ENCODE results near the gene RPIA. TPM values are rescaled to one million over a fixed set of nuclear protein-coding genes. Genes with fewer than 3 reads are reported as not detected.

The RPIA gene
- total and polyA plus RNA-seq, 4 donors, result 0.88 to 29.4 (median 3.1) TPM

DNA sequence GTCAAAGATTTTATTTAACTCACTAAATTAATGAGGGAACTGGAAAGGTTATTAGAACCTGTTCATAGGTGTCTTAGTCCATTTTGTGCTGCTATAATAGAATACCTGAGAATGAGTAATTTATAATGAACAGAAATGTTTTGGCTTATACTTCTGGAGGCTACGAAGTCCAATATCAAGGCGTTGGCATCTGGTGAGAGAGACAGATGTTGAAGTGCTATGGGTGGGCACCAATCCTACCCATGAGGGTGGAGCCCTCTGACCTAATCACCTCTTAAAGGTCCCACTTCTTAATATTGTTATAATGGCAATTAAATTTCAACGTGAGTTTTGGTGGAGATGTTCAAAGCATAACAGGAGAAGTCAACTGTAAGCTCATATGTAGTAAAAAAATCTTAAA is 5.1 kb downstream of the RPIA start:
- Histone ChIP-seq H3K9ac (ENCODE audit: low read depth in 1 of 2, low read length in 2 of 2) (no peak overlapping the region), H3K36me3 (ENCODE audit: control insufficient read depth in 4 of 4, insufficient read depth in 3 of 4, low read depth in 1 of 4, low read length in 3 of 4) (peaks cover 0 to 10% (median 3%) of the 10 kb centered on the region in 4 donors), H3K4me1 (ENCODE audit: control insufficient read depth in 4 of 4, insufficient read depth in 4 of 4, low read length in 3 of 4) (peaks cover 0 to 20% (median 8%) of the 10 kb centered on the region in 4 donors), H3K4me3 (ENCODE audit: low read depth in 1 of 3, low read length in 3 of 3) (no peak overlapping the region), H3K27ac (ENCODE audit: low read depth in 1 of 2, low read length in 2 of 2) (no peak overlapping the region), H3K9me3 (ENCODE audit: control insufficient read depth in 4 of 4, low read length in 3 of 4) (no peaks in the 10 kb centered on the region), H3K27me3 (ENCODE audit: control insufficient read depth in 4 of 4, insufficient read depth in 4 of 4, low read length in 3 of 4) (no peaks in the 10 kb centered on the region)
- DNase-seq (ENCODE audit: low spot score), result no peak
- 95% methylated on average over 3 of the region's 3 CpGs for WGBS
- TF ChIP-seq RAD21 (IDR thresholded peaks at IDR 0.05) (no peak), GABPA (IDR thresholded peaks at IDR 0.05 in 1 of 2, conservative IDR thresholded peaks at IDR 0.05 in 1 of 2) (no peak), RXRA (IDR thresholded peaks at IDR 0.05) (no peak), JUND (IDR thresholded peaks at IDR 0.05) (no peak), SP1 (IDR thresholded peaks at IDR 0.05) (no peak), TAF1 (conservative IDR thresholded peaks at IDR 0.05) (no peak), FOXA2 (IDR thresholded peaks at IDR 0.05) (no peak), NR2F2 (IDR thresholded peaks at IDR 0.05) (no peak), HNF4A (conservative IDR thresholded peaks at IDR 0.05) (no peak), EGR1 (IDR thresholded peaks at IDR 0.05; ENCODE audit: low read depth in 2 of 2) (no peak), YY1 (IDR thresholded peaks at IDR 0.05) (no peak), HNF4G (IDR thresholded peaks at IDR 0.05) (no peak), FOXA1 (IDR thresholded peaks at IDR 0.05) (no peak)
- TF ChIP-seq, protein P1, sequence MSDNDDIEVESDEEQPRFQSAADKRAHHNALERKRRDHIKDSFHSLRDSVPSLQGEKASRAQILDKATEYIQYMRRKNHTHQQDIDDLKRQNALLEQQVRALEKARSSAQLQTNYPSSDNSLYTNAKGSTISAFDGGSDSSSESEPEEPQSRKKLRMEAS (IDR thresholded peaks at IDR 0.05), result no peak
- TF ChIP-seq, protein P2, sequence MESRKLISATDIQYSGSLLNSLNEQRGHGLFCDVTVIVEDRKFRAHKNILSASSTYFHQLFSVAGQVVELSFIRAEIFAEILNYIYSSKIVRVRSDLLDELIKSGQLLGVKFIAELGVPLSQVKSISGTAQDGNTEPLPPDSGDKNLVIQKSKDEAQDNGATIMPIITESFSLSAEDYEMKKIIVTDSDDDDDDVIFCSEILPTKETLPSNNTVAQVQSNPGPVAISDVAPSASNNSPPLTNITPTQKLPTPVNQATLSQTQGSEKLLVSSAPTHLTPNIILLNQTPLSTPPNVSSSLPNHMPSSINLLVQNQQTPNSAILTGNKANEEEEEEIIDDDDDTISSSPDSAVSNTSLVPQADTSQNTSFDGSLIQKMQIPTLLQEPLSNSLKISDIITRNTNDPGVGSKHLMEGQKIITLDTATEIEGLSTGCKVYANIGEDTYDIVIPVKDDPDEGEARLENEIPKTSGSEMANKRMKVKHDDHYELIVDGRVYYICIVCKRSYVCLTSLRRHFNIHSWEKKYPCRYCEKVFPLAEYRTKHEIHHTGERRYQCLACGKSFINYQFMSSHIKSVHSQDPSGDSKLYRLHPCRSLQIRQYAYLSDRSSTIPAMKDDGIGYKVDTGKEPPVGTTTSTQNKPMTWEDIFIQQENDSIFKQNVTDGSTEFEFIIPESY (IDR thresholded peaks at IDR 0.05), result no peak
- TF ChIP-seq, protein P3, sequence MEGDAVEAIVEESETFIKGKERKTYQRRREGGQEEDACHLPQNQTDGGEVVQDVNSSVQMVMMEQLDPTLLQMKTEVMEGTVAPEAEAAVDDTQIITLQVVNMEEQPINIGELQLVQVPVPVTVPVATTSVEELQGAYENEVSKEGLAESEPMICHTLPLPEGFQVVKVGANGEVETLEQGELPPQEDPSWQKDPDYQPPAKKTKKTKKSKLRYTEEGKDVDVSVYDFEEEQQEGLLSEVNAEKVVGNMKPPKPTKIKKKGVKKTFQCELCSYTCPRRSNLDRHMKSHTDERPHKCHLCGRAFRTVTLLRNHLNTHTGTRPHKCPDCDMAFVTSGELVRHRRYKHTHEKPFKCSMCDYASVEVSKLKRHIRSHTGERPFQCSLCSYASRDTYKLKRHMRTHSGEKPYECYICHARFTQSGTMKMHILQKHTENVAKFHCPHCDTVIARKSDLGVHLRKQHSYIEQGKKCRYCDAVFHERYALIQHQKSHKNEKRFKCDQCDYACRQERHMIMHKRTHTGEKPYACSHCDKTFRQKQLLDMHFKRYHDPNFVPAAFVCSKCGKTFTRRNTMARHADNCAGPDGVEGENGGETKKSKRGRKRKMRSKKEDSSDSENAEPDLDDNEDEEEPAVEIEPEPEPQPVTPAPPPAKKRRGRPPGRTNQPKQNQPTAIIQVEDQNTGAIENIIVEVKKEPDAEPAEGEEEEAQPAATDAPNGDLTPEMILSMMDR (IDR thresholded peaks at IDR 0.05; ENCODE audit: low read depth, low read length, missing input control), result no peak
- TF ChIP-seq, protein P4, sequence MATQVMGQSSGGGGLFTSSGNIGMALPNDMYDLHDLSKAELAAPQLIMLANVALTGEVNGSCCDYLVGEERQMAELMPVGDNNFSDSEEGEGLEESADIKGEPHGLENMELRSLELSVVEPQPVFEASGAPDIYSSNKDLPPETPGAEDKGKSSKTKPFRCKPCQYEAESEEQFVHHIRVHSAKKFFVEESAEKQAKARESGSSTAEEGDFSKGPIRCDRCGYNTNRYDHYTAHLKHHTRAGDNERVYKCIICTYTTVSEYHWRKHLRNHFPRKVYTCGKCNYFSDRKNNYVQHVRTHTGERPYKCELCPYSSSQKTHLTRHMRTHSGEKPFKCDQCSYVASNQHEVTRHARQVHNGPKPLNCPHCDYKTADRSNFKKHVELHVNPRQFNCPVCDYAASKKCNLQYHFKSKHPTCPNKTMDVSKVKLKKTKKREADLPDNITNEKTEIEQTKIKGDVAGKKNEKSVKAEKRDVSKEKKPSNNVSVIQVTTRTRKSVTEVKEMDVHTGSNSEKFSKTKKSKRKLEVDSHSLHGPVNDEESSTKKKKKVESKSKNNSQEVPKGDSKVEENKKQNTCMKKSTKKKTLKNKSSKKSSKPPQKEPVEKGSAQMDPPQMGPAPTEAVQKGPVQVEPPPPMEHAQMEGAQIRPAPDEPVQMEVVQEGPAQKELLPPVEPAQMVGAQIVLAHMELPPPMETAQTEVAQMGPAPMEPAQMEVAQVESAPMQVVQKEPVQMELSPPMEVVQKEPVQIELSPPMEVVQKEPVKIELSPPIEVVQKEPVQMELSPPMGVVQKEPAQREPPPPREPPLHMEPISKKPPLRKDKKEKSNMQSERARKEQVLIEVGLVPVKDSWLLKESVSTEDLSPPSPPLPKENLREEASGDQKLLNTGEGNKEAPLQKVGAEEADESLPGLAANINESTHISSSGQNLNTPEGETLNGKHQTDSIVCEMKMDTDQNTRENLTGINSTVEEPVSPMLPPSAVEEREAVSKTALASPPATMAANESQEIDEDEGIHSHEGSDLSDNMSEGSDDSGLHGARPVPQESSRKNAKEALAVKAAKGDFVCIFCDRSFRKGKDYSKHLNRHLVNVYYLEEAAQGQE (IDR thresholded peaks at IDR 0.05), result no peak
- TF ChIP-seq, protein P5, sequence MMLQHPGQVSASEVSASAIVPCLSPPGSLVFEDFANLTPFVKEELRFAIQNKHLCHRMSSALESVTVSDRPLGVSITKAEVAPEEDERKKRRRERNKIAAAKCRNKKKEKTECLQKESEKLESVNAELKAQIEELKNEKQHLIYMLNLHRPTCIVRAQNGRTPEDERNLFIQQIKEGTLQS (IDR thresholded peaks at IDR 0.05), result no peak

Measured in liver (tissue), 9 donors.